Fibroblast of pulmonary artery (primary cell): Measurements from ENCODE around the gene VIT.

Source experiments
- DNase-seq: peaks from one replicate; pipeline ENCODE4 v3.0.0-alpha.2; 2010; ENCODE audit warnings: low read depth
- H3K4me3 ChIP-seq: replicated peaks from 2 replicates; pipeline ENCODE4 v1.5.1; 2011; ENCODE audit warnings: low read depth, mild to moderate bottlenecking, control low read depth, low read length, moderate library complexity
- TF ChIP-seq, protein P1 (sequence below): IDR thresholded peaks from 2 replicates; pipeline ENCODE4 v1.5.1; 2011; ENCODE audit warnings: mild to moderate bottlenecking, control low read depth, low read length, inconsistent platforms; ENCODE audit errors: missing control alignments

The VIT gene

DNA sequence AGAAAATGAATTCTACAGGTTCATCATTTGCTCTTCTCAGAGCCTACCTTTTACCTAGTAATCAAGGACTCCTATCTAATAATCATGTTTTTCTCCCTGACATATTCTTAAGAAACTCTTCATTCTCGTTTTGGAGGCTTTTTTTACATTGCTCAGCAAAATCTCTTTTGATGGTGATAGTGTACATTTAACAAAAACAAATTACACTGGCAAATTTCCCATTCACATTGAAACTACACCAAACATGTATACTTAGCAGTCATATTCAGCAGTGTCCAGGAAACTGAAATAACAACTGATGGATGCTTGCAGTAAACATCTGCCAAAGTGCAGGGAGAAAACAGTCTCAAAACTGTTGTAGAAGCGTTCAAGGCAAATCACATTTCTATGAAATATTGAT is 4.4 kb upstream of the VIT start:
- H3K4me3 ChIP-seq: no peak overlapping the region
- TF ChIP-seq, protein P1, sequence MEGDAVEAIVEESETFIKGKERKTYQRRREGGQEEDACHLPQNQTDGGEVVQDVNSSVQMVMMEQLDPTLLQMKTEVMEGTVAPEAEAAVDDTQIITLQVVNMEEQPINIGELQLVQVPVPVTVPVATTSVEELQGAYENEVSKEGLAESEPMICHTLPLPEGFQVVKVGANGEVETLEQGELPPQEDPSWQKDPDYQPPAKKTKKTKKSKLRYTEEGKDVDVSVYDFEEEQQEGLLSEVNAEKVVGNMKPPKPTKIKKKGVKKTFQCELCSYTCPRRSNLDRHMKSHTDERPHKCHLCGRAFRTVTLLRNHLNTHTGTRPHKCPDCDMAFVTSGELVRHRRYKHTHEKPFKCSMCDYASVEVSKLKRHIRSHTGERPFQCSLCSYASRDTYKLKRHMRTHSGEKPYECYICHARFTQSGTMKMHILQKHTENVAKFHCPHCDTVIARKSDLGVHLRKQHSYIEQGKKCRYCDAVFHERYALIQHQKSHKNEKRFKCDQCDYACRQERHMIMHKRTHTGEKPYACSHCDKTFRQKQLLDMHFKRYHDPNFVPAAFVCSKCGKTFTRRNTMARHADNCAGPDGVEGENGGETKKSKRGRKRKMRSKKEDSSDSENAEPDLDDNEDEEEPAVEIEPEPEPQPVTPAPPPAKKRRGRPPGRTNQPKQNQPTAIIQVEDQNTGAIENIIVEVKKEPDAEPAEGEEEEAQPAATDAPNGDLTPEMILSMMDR: no peak
- no peak for DNase-seq

- H3K4me3 ChIP-seq: no peak overlapping the region
- TF ChIP-seq, protein P1: no peak
- DNase-seq: no peak
Observed at GRCh38 chr2:36693825-36694224, 2.7 kb upstream of the VIT start.

DNA sequence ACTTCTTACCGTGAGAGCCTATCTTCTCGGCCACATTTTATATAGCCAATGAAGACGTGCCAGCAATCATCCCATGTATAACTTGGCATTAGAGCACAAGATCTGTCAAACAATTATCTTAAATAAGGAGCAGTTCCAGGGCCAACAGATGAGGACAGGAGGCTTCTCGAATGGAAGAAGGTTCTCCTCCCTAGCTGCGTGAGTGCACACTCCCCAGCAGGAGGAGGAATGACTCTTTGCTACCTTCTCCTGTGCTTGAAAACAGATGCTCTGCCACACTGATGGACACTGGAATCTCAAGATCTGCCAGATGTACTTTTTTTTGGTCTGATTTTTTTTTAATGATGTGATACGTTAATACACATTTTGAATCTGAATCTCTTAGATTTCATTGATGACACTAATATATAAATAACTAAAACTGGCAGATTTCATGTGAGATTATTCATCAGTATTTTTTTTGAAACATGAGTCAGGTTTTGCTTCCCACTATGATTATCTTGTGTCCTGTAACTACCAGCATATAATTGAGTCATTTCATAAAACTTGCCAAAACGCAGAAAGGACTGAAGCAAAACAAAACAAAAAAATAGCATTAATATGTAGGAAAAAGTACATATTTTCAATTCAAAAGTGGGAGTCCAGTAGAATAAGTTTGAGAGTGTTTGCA is 626 bp upstream of the VIT start:
- no peak overlapping the region for H3K4me3 ChIP-seq
- TF ChIP-seq, protein P1: peak; percentile 44
- DNase-seq: peak; percentile 54

GRCh38 chr2:36697424-36698066 is 1.0 kb downstream of the VIT start:
- H3K4me3 ChIP-seq: no peak overlapping the region
- DNase-seq: no peak
- TF ChIP-seq, protein P1: no peak

GRCh38 chr2:36698993-36699392 is 2.5 kb downstream of the VIT start:
- peak; percentile 77 for DNase-seq
- H3K4me3 ChIP-seq: no peak overlapping the region
- TF ChIP-seq, protein P1: no peak

DNA sequence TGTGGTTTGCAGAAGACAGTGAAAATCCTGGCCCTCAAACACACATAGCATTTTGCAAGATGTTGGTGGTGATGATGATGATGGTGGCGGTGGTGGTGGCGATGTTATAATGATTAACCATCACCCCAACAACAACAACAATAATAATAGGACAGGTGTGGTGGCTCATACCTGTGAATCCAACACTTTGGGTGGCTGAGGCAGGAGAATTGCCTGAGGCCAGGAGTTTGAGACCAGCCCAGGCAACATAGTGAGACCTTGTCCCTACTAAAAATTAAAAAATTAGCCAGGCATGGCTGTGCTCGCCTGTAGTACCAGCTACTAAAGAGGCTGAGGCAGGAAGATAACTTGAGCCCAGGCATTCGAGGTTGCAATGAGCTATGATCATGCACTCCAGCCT is 3.8 kb downstream of the VIT start:
- no peak for DNase-seq
- H3K4me3 ChIP-seq: no peak overlapping the region
- TF ChIP-seq, protein P1: no peak

GRCh38 chr2:36701391-36701795 is 4.9 kb downstream of the VIT start:
- H3K4me3 ChIP-seq: no peak overlapping the region
- TF ChIP-seq, protein P1: peak; percentile 3
- no peak for DNase-seq
